K562 (cell line): ENCODE measurements around the gene HEATR9. TPM values are rescaled to one million over a fixed set of nuclear protein-coding genes. Genes with fewer than 3 reads are reported as not detected.

Experiments used
- CBX5 ChIP-seq: IDR thresholded peaks from 2 replicates; pipeline ENCODE4 v1.6.1; 2014; ENCODE audit warnings: low read depth, borderline replicate concordance
- CREB3L1 ChIP-seq: fragments of 450-650 bp; IDR thresholded peaks from 2 replicates; pipeline ENCODE4 v1.6.1; 2014; ENCODE audit warnings: low read depth, mild to moderate bottlenecking, moderate library complexity, borderline replicate concordance
- DACH1 ChIP-seq: fragments of 450-650 bp; IDR thresholded peaks from 2 replicates; pipeline ENCODE4 v1.6.1; 2018; ENCODE audit not compliant: partially characterized antibody
- FIP1L1 ChIP-seq: fragments of 200-400 bp; formaldehyde crosslinking; IDR thresholded peaks from 2 replicates; pipeline ENCODE4 v1.6.1; 2018; ENCODE audit warnings: mild to moderate bottlenecking, low read depth, low read length; ENCODE audit not compliant: poor library complexity, severe bottlenecking
- GABPB2 ChIP-seq: fragments of 250-450 bp; sonication (Bioruptor Pico); conservative IDR thresholded peaks from 2 replicates; pipeline ENCODE4 v1.5.1; 2021; ENCODE audit warnings: mild to moderate bottlenecking
- HIVEP1 ChIP-seq: fragments of 250-450 bp; sonication (Bioruptor Pico); IDR thresholded peaks from 2 replicates; pipeline ENCODE4 v1.4.0; 2020; ENCODE audit warnings: mild to moderate bottlenecking
- MYC ChIP-seq, 2 experiments: fragments of 250-450 bp in 1 of 2; sonication (Bioruptor Pico) in 1 of 2; IDR thresholded peaks; 2 replicates each; pipeline versions ENCODE4 v1.5.1 to v1.6.1; 2012 to 2021; ENCODE audit warnings: low read depth in 2 of 2, borderline replicate concordance in 1 of 2, improper control_type of control experiment in 1 of 2, low read length in 1 of 2, mild to moderate bottlenecking in 1 of 2, moderate library complexity in 1 of 2
- NCOA2 ChIP-seq, 2 experiments: fragments of 450-650 bp; IDR thresholded peaks; 2 replicates each; pipeline ENCODE4 v1.6.1; 2018; ENCODE audit warnings: mild to moderate bottlenecking in 2 of 2, moderate library complexity in 1 of 2; ENCODE audit not compliant: partially characterized antibody in 2 of 2
- PTRF ChIP-seq: fragments of 450-650 bp; IDR thresholded peaks from 2 replicates; pipeline ENCODE4 v1.6.1; 2016; ENCODE audit warnings: mild to moderate bottlenecking, missing genetic modification characterization, missing compliant biosample characterization
- TCF7 ChIP-seq: sonication (generic); IDR thresholded peaks from 2 replicates; pipeline ENCODE4 v1.6.1; 2016; ENCODE audit warnings: antibody characterized with exemption, borderline replicate concordance
- XRCC3 ChIP-seq: fragments of 450-650 bp; IDR thresholded peaks from 2 replicates; pipeline ENCODE4 v1.6.1; 2017; ENCODE audit warnings: mild to moderate bottlenecking, moderate library complexity
- ZMIZ1 ChIP-seq, 2 experiments: fragments of 150-350 bp in 1 of 2; IDR thresholded peaks; 2 replicates each; pipeline ENCODE4 v1.6.1; 2012 to 2016; ENCODE audit warnings: low read depth in 2 of 2, low read length in 2 of 2, mild to moderate bottlenecking in 1 of 2, moderate library complexity in 1 of 2
- ZNF23 ChIP-seq: fragments of 250-450 bp; sonication (Bioruptor Pico); IDR thresholded peaks from 2 replicates; pipeline ENCODE4 v1.4.0; 2020; ENCODE audit warnings: mild to moderate bottlenecking
- ZNF282 ChIP-seq: sonication (generic); formaldehyde crosslinking; IDR thresholded peaks from 2 replicates; pipeline ENCODE4 v1.8.1; 2023; ENCODE audit warnings: missing genetic modification reagents
- polyA plus RNA-seq, 8 experiments: library from polyadenylated mRNA; depleted of rRNA in 4 of 8; stranded (reverse) in 5 of 8; unstranded in 3 of 8; fragments of >200 nt; fragmentation: Nextera tagmentation in 2 of 8; fragmentation: Illumina TruSeq in 1 of 8; extraction: Ambion mirVana in 2 of 8; extraction: Trizol in 1 of 8; gene quantifications; 2 replicates each; pipeline versions ENCODE4 v1.2.1 to v1.2.3, GENCODE V29; 2011 to 2014; ENCODE audit warnings: inconsistent platforms in 1 of 8, missing spikeins in 1 of 8
- total RNA-seq, 7 experiments: library from RNA; depleted of rRNA in 6 of 7; stranded (reverse); fragments of >200 nt in 6 of 7; fragmentation: Illumina TruSeq in 2 of 7; extraction: Trizol in 2 of 7; gene quantifications; 2 replicates each; pipeline versions ENCODE4 v1.2.1 to v1.2.3, GENCODE V29; 2011 to 2021; ENCODE audit warnings: low replicate concordance in 1 of 7
- TF ChIP-seq, protein P1 (sequence below): sonication (generic); formaldehyde crosslinking; IDR thresholded peaks from 2 replicates; pipeline ENCODE4 v1.8.0; 2023; ENCODE audit warnings: missing genetic modification reagents, mild to moderate bottlenecking, borderline replicate concordance

HEATR9 gene
- total and polyA plus RNA-seq, 9 of the 15 experiments (the other 6 are each of a cell fraction or from before 2014, with no cell fraction given): not detected

DNA sequence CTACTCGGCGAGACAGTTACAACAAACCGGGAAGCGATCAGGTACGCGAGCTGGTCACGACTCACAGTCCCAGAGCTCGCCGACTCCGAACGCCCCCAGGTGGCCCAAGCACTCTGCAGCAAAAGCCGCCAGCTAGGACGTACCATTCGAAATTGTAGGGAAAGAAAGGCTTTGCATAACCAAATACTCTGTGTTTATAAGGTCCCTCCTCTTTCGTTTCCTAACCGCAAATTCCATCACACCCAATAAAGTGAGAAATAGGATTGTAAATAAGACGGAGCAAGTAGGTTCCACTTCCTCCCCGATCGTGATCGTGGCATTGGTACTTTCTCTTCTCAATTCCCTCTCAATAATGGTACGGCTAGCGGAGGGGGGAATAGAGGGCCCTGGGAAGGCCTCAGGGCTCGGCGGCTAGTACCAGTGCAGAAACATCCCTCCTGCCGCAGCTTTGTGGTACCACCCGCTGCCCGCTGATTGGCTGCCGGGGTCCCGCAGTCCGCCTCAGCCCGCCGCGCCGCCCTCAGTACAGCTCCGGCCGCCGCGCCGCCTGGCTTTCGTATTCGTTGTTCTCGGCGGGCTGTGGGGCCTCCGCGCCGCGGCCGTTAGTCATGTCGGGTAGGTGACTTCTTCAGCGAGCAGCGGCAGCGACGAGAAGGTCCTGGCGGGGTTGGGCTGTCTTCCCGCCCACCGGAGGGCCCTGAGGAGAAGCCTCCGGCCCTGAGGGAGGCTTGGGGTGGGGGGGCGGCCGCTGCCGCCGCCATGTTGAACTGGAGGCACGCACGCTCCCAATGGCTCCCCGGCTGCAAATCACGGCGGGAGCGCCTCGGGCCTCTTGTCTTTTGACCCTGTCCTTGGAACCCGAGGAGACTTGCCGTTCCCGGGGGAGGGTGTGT is 59.5 kb downstream of the HEATR9 start, which contains the start of gene TAF15 (continued):
- TF ChIP-seq HIVEP1 (CRISPR knock-in tag) (0 out of 2 replicates have a peak, but pooled peaks have one; percentile 29), CREB3L1 (0 out of 2 replicates have a peak, but pooled peaks have one; percentile 33), CBX5 (no peak), ZNF23 (CRISPR knock-in tag) (no peak), NCOA2 (IDR thresholded peaks at IDR 0.05; ENCODE audit: partially characterized antibody in 2 of 2) (no peak), ZNF282 (no peak), XRCC3 (no peak), DACH1 (no peak), TCF7 (no peak; the same call in 1 of the 2 replicates), FIP1L1 (peak; percentile 67), GABPB2 (no peak), PTRF (tag) (no peak), MYC (IDR thresholded peaks at IDR 0.05; ENCODE audit: low read depth, low read length) (peak; percentile 77), MYC (CRISPR knock-in tag; IDR thresholded peaks at IDR 0.05; ENCODE audit: borderline replicate concordance, low read depth) (no peak; the same call in 1 of the 2 replicates), ZMIZ1 (IDR thresholded peaks at IDR 0.05; ENCODE audit: low read depth in 2 of 2, low read length in 2 of 2) (peak in 1 of 2 experiments; percentile 13; a peak in 1 of 4 replicates)
- TF ChIP-seq, protein P1, sequence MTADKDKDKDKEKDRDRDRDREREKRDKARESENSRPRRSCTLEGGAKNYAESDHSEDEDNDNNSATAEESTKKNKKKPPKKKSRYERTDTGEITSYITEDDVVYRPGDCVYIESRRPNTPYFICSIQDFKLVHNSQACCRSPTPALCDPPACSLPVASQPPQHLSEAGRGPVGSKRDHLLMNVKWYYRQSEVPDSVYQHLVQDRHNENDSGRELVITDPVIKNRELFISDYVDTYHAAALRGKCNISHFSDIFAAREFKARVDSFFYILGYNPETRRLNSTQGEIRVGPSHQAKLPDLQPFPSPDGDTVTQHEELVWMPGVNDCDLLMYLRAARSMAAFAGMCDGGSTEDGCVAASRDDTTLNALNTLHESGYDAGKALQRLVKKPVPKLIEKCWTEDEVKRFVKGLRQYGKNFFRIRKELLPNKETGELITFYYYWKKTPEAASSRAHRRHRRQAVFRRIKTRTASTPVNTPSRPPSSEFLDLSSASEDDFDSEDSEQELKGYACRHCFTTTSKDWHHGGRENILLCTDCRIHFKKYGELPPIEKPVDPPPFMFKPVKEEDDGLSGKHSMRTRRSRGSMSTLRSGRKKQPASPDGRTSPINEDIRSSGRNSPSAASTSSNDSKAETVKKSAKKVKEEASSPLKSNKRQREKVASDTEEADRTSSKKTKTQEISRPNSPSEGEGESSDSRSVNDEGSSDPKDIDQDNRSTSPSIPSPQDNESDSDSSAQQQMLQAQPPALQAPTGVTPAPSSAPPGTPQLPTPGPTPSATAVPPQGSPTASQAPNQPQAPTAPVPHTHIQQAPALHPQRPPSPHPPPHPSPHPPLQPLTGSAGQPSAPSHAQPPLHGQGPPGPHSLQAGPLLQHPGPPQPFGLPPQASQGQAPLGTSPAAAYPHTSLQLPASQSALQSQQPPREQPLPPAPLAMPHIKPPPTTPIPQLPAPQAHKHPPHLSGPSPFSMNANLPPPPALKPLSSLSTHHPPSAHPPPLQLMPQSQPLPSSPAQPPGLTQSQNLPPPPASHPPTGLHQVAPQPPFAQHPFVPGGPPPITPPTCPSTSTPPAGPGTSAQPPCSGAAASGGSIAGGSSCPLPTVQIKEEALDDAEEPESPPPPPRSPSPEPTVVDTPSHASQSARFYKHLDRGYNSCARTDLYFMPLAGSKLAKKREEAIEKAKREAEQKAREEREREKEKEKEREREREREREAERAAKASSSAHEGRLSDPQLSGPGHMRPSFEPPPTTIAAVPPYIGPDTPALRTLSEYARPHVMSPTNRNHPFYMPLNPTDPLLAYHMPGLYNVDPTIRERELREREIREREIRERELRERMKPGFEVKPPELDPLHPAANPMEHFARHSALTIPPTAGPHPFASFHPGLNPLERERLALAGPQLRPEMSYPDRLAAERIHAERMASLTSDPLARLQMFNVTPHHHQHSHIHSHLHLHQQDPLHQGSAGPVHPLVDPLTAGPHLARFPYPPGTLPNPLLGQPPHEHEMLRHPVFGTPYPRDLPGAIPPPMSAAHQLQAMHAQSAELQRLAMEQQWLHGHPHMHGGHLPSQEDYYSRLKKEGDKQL (CRISPR knock-in tag): no peak; the same call in 1 of the 2 replicates
